ENCODE data around the gene GHR. TPM values are rescaled to one million over a fixed set of nuclear protein-coding genes. Genes with fewer than 3 reads are reported as not detected.

GHR gene
- total RNA-seq, 1 donor from 2014 or later: 6.4 TPM

DNA sequence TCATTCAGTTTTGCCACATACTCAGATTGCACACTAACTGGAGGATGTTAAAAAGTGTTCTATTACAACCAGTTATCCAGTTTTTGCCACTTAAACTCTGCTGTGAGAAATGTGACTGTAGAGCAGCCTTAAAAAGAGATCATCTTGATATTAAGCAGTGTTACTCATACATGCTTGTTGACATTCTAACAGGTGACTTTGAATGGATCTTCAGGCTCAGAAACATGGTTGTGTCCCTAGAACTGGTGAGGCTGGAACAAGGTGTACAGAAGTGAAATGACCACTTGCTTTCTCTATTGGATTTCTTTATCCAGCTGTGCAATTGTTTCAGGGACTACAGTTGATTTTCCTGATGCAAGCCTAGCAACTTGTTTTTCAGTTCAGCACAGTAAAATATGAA lies 167.3 kb downstream of the GHR start:
- peaks cover 10 to 22% of the 10 kb centered on the region in 2 donors for H3K4me1 ChIP-seq
- H3K27ac ChIP-seq: no peak overlapping the region
- no peak overlapping the region for H3K4me3 ChIP-seq
- no peaks in the 10 kb centered on the region for H3K36me3 ChIP-seq
- intact Hi-C loops (cut with DNase I): no loop called here
- H3K9me3 ChIP-seq: no peaks in the 10 kb centered on the region
- DNase-seq (ENCODE audit: low spot score in 2 of 2): no peak
- TF ChIP-seq CTCF (IDR thresholded peaks at IDR 0.05): no peak
- no peaks in the 10 kb centered on the region for H3K27me3 ChIP-seq

DNA sequence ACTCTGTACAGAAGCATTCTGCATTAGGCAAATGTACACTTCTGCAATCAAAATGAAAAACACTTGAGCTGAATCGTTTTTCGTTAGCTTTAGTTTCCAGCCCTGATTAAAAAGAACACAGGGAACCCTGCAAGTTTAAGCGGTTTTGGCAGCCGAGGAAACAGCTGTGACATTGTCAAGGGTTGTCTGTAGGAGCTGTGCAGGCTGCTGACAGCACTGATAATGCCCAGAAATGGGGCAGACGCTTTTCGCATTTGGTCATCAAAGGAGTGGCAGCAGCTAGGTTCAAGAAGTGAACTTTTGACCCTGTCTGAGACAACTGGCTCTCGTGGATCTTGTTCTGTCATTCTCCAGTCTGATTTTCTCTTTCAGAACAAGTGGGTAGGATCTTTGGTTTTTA lies 167.8 kb downstream of the GHR start:
- intact Hi-C loops (cut with DNase I): no loop called here
- H3K27me3 ChIP-seq: no peaks in the 10 kb centered on the region
- peak overlapping the region in 1 of 2 donors; percentile 12 for H3K4me3 ChIP-seq
- no peaks in the 10 kb centered on the region for H3K36me3 ChIP-seq
- TF ChIP-seq CTCF (IDR thresholded peaks at IDR 0.05): no peak
- H3K9me3 ChIP-seq: no peaks in the 10 kb centered on the region
- DNase-seq (ENCODE audit: low spot score in 2 of 2): no peak
- peaks cover 10 to 21% of the 10 kb centered on the region in 2 donors for H3K4me1 ChIP-seq
- peak overlapping the region in 1 of 2 donors; percentile 1 for H3K27ac ChIP-seq

DNA sequence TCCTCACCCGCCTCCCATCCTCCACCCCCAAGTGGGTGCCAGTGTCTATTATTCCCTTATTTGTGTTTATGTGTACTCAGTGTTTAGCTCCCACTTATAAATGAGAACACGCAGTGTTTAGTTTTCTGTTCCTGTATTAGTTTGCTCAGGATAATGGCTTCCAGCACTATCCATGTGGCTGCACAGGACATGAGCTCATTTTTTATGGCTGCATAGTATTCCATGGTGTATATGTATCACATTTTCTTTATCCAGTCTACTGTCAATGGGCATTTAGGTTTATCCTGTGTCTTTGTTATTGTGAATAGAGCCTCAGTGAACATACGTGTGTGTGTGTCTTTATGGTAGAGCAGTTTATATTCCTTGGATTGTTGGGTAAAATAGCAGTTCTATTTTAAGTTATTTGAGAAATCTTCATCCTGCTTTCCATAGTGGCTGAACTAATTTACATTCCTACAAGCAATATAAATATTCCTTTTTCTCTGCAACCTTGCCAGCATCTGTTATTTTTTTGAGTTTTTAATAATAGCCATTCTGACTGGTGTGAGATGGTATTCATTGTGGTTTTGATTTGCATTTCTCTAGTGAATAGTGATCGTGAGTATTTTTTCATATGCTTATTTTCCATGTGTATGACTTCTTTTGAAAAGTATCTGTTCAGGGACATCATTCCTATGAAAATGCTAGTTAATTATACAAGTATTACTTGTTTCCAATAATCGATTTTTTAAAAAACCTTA lies 169.3 kb downstream of the GHR start:
- no peak overlapping the region for H3K4me3 ChIP-seq
- H3K4me1 ChIP-seq: peaks cover 10 to 13% of the 10 kb centered on the region in 2 donors
- TF ChIP-seq CTCF (IDR thresholded peaks at IDR 0.05): no peak
- DNase-seq (ENCODE audit: low spot score in 2 of 2): no peak
- no peak overlapping the region for H3K27ac ChIP-seq
- H3K27me3 ChIP-seq: no peaks in the 10 kb centered on the region
- intact Hi-C loops (cut with DNase I): no loop called here
- H3K9me3 ChIP-seq: no peaks in the 10 kb centered on the region
- H3K36me3 ChIP-seq: no peaks in the 10 kb centered on the region

- H3K4me3 ChIP-seq: no peak overlapping the region
- no peak for DNase-seq (ENCODE audit: low spot score in 2 of 2)
- no peaks in the 10 kb centered on the region for H3K9me3 ChIP-seq
- no peaks in the 10 kb centered on the region for H3K27me3 ChIP-seq
- intact Hi-C loops (cut with DNase I): no loop called here
- no peak for TF ChIP-seq CTCF (IDR thresholded peaks at IDR 0.05)
- H3K4me1 ChIP-seq: peaks cover 10 to 14% of the 10 kb centered on the region in 2 donors
- H3K27ac ChIP-seq: no peak overlapping the region
- H3K36me3 ChIP-seq: no peaks in the 10 kb centered on the region
Measured at GRCh38 chr5:42593591-42593990, 170.4 kb downstream of the GHR start.

- no peak for TF ChIP-seq CTCF (IDR thresholded peaks at IDR 0.05)
- H3K27ac ChIP-seq: no peak overlapping the region
- DNase-seq (ENCODE audit: low spot score in 2 of 2): no peak
- H3K4me1 ChIP-seq: peaks cover 10 to 12% of the 10 kb centered on the region in 2 donors
- no peaks in the 10 kb centered on the region for H3K9me3 ChIP-seq
- no peaks in the 10 kb centered on the region for H3K36me3 ChIP-seq
- no peak overlapping the region for H3K4me3 ChIP-seq
- intact Hi-C loops (cut with DNase I): no loop called here
- no peaks in the 10 kb centered on the region for H3K27me3 ChIP-seq
Measured at GRCh38 chr5:42595597-42595996, 172.4 kb downstream of the GHR start.

All from ascending aorta (tissue), 2 donors.